Endothelial cell of umbilical vein (primary cell): ENCODE data around the gene LHFPL2.

ENCODE experiments used
- EZH2 ChIP-seq: IDR thresholded peaks from 2 replicates; pipeline ENCODE4 v1.6.1; 2012; ENCODE audit warnings: borderline replicate concordance, low read depth, mild to moderate bottlenecking, moderate library complexity, low read length, inconsistent platforms; ENCODE audit not compliant: severe bottlenecking
- FOS ChIP-seq: IDR thresholded peaks from 2 replicates; pipeline ENCODE4 v1.6.1; 2011; ENCODE audit warnings: mild to moderate bottlenecking, low read length, moderate library complexity, borderline replicate concordance; ENCODE audit not compliant: insufficient read depth
- GATA2 ChIP-seq: IDR thresholded peaks from 2 replicates; pipeline ENCODE4 v1.7.0; 2011; ENCODE audit warnings: low read depth, mild to moderate bottlenecking, moderate library complexity, mixed read lengths, low read length; ENCODE audit not compliant: insufficient read length, insufficient read depth
- JUN ChIP-seq: IDR thresholded peaks from 2 replicates; pipeline ENCODE4 v1.6.1; 2011; ENCODE audit warnings: borderline replicate concordance, low read depth; ENCODE audit not compliant: insufficient read length, insufficient read depth
- MYC ChIP-seq: IDR thresholded peaks from one replicate; pipeline ENCODE4 v1.6.1; 2011; ENCODE audit warnings: mild to moderate bottlenecking, low read depth, low read length
- POLR2A ChIP-seq: IDR thresholded peaks from 2 replicates; pipeline ENCODE4 v1.6.1; 2012; ENCODE audit warnings: low read depth, mild to moderate bottlenecking, control low read depth, low read length
- POLR2AphosphoS5 ChIP-seq: IDR thresholded peaks from 2 replicates; pipeline ENCODE4 v1.6.1; 2012; ENCODE audit warnings: low read depth, mild to moderate bottlenecking, control low read depth, low read length, moderate library complexity; ENCODE audit not compliant: insufficient read depth
- TF ChIP-seq, protein P1 (sequence below), 2 donors: IDR thresholded peaks; 1 replicate in 1 of 2; 2 replicates in 1 of 2; pipeline ENCODE4 v1.5.1; 2011; ENCODE audit warnings: low read length in 2 of 2, mild to moderate bottlenecking in 2 of 2, moderate library complexity in 2 of 2, control low read depth in 1 of 2, inconsistent platforms in 1 of 2, low read depth in 1 of 2; ENCODE audit not compliant: insufficient read depth in 1 of 2; ENCODE audit errors: extremely low read depth in 1 of 2
- TF ChIP-seq, protein P2 (sequence below): IDR thresholded peaks from 2 replicates; pipeline ENCODE4 v1.6.1; 2011; ENCODE audit not compliant: insufficient read depth, insufficient read length

DNA sequence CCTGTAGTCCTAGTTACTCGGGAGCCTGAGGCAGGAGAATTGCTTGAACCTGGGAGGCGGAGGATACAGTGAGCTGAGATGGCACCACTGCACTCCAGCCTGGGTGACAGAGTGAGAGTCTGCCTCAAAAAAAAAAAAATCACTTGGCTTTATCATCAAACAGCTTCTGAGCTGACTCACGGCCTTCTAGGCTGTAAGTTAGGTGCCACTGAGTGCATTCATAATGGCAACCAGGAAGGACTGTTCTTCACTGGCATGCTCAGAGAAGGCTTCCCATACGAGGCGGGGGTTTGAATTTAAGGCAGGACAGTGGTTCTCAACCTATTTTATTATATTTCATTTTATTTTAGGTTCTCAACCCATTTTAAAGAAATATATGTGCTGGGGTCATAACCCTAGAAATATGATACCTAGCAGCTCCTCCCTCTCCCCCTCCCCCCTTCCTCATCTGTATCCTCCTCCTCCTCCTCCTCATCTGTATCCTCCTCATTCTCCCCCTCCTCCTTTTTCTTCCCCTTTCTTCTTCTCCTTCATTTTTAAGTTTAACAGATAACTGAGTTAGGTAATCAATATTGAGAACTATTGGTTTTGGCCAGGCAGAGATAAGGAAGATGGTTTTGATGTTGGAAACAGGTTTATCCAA is 19.0 kb upstream of the LHFPL2 start:
- no peak for TF ChIP-seq POLR2A
- TF ChIP-seq, protein P1, sequence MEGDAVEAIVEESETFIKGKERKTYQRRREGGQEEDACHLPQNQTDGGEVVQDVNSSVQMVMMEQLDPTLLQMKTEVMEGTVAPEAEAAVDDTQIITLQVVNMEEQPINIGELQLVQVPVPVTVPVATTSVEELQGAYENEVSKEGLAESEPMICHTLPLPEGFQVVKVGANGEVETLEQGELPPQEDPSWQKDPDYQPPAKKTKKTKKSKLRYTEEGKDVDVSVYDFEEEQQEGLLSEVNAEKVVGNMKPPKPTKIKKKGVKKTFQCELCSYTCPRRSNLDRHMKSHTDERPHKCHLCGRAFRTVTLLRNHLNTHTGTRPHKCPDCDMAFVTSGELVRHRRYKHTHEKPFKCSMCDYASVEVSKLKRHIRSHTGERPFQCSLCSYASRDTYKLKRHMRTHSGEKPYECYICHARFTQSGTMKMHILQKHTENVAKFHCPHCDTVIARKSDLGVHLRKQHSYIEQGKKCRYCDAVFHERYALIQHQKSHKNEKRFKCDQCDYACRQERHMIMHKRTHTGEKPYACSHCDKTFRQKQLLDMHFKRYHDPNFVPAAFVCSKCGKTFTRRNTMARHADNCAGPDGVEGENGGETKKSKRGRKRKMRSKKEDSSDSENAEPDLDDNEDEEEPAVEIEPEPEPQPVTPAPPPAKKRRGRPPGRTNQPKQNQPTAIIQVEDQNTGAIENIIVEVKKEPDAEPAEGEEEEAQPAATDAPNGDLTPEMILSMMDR (IDR thresholded peaks at IDR 0.05; ENCODE audit: extremely low read depth in 1 of 2, insufficient read depth in 1 of 2, low read depth in 1 of 2, low read length in 2 of 2), result no peak
- no peak for TF ChIP-seq POLR2AphosphoS5
- TF ChIP-seq EZH2, result no peak
- TF ChIP-seq, protein P2, sequence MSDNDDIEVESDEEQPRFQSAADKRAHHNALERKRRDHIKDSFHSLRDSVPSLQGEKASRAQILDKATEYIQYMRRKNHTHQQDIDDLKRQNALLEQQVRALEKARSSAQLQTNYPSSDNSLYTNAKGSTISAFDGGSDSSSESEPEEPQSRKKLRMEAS, result no peak
- TF ChIP-seq JUN, result no peak
- no peak for TF ChIP-seq FOS
- TF ChIP-seq MYC, result no peak
- no peak for TF ChIP-seq GATA2
